Stimulated activated CD4-positive, alpha-beta T cell treated with anti-CD3 and anti-CD28 coated beads, Interleukin-1b, Interleukin-23, amount 100 ng/mL, for 24 hours (primary cell): Measurements from ENCODE around the gene YBX2.

Source experiments
- DNase-seq, 4 experiments: peaks; one replicate each; pipeline ENCODE4 v3.0.0-alpha.2; 2020; ENCODE audit warnings: low read depth in 4 of 4, low spot score in 1 of 4

Gene YBX2

GRCh38 chr17:7323731-7324437 is 29.4 kb upstream of the YBX2 start:
- peak in 1 of 4 experiments; percentile 41 for DNase-seq

GRCh38 chr17:7322520-7323194 is 28.2 kb upstream of the YBX2 start:
- no peak for DNase-seq

GRCh38 chr17:7321466-7321865 is 27.0 kb upstream of the YBX2 start:
- DNase-seq, result no peak

- DNase-seq, result no peak
Measured at GRCh38 chr17:7318121-7318860, 23.9 kb upstream of the YBX2 start.

- DNase-seq, result no peak
Measured at GRCh38 chr17:7317161-7317803, 22.8 kb upstream of the YBX2 start.

- DNase-seq, result no peak
Measured at GRCh38 chr17:7315570-7316235, 21.3 kb upstream of the YBX2 start.

- peak; percentile 83 to 94 (median 91) for DNase-seq
Measured at GRCh38 chr17:7314719-7315569, 20.5 kb upstream of the YBX2 start, which contains the start of gene GPS2. GPS2 (minus strand) TSS chr17:7315360; CDS start chr17:7315052, 308 bp downstream.

- no peak for DNase-seq
Measured at GRCh38 chr17:7313890-7314718, 19.7 kb upstream of the YBX2 start.

GRCh38 chr17:7313088-7313889 is 18.9 kb upstream of the YBX2 start:
- DNase-seq, result no peak

- DNase-seq, result no peak
Measured at GRCh38 chr17:7312432-7313087, 18.1 kb upstream of the YBX2 start.

GRCh38 chr17:7311110-7311705 is 16.8 kb upstream of the YBX2 start:
- no peak for DNase-seq

- no peak for DNase-seq
Measured at GRCh38 chr17:7309628-7310027, 15.2 kb upstream of the YBX2 start.

GRCh38 chr17:7308625-7309433 is 14.4 kb upstream of the YBX2 start:
- peak in 3 of 4 experiments; percentile 53 to 79 (median 75) for DNase-seq

- peak in 2 of 4 experiments; percentile 25 to 28 for DNase-seq
Measured at GRCh38 chr17:7307686-7308624, 13.5 kb upstream of the YBX2 start.

GRCh38 chr17:7306911-7307685 is 12.7 kb upstream of the YBX2 start, which contains the start of gene EIF5A:
EIF5A (plus strand) TSS chr17:7307628; CDS start chr17:7309636, 2,008 bp downstream.
- DNase-seq, result peak; percentile 100
